ENCODE data around the gene RASSF4.

The RASSF4 gene

GRCh38 chr10:44963772-44964633, 4.4 kb downstream of the RASSF4 start:
- no peak for DNase-seq (ENCODE audit: low spot score)

DNA sequence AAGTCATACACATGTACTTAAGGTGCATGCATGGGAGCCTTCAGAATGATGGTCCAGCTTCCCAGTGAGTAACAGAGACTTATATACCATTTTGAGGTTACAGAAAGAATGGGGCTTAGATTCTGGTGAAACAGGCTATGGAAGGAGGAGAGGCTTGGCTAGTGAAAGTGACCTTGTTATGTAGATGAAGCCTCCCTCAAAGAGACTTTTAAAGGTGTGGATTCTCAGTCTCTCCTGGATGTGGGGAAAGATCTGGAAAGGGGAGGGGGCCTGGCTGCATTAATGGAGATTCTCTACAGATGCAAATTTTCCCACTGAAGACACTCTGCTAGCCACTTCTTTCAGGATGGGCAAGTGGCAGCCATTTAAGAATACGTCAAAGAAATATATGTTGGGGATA, 5.5 kb downstream of the RASSF4 start:
- no peak for DNase-seq (ENCODE audit: low spot score)

GRCh38 chr10:44965651-44966097, 6.1 kb downstream of the RASSF4 start:
- no peak for DNase-seq (ENCODE audit: low spot score)

DNA sequence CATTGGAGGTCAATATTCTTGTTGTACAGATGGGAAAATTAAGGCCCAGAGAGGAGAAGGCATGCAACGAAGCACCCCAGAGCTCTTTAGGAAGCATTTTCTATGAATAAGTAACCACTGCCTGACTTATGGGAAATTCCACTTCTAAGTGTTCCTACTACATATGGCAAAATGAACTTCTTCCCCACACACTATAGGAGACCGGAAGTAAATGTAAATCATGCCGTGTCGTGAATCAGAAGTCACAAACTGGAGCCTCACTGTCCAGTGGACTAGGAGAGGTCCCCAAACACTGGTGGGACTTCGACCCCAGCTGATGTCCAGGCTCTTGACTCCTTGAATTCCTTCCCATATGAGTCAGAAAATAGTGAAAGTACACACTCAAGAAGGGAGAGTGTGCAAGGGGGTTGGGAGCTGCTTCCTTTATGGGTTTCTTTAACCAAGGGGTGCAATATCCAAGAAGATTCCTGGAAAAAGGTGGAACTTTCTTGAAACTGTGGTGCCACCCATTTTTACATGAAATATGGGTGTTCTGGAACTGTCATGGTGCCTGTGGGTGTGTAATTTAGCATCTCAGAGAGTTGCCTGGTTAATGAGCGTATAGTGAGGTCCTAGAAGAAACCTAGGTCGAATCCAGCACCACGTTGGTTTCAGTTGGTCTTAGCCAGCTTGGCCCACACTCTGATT, 6.7 kb downstream of the RASSF4 start:
- DNase-seq (ENCODE audit: low spot score): no peak

- DNase-seq (ENCODE audit: low spot score): no peak
Observed at GRCh38 chr10:44966816-44967509, 7.4 kb downstream of the RASSF4 start.

- DNase-seq (ENCODE audit: low spot score): no peak
Observed at GRCh38 chr10:44967616-44968015, 8.0 kb downstream of the RASSF4 start.

DNA sequence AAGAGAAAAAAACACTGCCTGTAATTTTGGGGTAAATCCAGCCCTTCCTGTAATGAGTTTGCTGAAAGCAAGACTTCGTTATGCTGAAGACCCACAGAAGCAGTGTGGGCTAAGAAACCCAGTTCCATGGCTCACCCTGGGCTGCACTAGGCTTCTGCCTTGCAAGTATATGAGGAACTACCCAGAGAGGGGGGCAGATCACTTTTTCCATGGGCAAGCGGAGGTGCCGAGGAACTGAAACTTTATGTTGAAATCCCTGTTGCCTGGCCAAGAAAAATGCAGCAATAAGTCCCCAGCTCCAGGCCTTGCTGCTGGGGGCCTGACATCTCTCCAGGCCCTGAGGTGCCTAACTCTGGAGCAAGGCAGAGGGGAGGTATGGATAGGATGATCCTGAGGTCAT, 8.5 kb downstream of the RASSF4 start:
- DNase-seq (ENCODE audit: low spot score): no peak

DNA sequence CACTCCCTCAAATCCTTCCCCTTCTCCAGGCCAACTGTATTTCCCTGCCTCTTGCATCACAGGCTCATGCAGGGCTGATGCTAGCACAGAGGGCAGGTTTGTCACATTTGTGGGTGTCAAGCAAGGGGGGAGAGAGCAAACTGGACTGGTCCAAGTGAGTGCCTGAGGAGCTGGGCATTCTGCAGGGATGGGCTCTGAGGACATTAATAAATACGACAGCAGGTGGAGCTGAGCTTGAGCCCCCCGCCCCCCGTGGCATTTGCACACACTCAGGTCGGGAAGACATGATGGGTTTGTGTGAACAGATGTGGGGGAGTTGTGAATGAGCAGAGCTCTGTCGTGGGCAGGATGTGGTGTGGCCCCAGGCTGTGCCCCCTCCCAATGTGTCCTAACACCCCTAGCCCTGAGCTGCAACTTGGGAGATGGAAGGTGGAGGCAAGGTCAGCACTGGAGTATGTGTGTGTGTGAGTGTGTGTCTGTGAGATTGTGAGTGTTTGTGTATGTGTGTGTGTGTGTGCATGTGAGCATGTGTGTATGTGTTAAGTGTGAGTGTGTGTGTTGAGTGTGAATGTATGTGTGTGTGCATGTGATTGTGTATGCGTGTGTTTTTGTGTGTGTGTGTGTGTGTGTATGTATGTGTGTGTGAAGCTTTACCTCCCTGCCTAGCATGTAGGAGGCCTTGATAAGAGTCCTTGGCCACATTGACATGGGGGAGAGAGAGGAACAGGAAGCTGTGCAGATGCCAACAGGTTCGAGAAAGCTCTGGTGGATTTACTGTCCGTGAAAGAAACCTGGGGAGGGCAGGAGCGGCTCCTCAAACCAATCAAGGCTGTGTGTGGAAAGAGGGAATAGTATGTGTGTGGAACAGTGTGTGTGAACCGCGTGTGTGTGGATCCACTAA, 9.1 kb downstream of the RASSF4 start:
- no peak for DNase-seq (ENCODE audit: low spot score)

DNA sequence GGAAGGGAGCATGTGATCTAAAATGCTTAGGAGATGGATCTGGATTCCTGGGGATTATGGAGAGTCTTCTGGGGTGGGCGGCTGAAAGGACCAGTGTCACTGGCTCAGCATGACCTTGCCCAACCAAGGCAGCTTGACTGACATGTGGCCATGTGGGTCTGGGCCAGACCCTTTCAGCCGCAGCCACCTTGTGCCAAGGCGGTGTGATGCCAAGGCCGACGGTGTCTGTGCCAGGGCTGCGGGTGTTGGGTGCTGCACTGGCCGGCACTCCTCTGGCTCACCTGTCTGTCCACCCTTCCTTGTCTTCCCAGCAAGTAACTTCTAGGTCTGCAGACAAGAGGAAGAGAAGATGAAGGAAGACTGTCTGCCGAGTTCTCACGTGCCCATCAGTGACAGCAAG, 10.3 kb downstream of the RASSF4 start:
- DNase-seq (ENCODE audit: low spot score): no peak

DNA sequence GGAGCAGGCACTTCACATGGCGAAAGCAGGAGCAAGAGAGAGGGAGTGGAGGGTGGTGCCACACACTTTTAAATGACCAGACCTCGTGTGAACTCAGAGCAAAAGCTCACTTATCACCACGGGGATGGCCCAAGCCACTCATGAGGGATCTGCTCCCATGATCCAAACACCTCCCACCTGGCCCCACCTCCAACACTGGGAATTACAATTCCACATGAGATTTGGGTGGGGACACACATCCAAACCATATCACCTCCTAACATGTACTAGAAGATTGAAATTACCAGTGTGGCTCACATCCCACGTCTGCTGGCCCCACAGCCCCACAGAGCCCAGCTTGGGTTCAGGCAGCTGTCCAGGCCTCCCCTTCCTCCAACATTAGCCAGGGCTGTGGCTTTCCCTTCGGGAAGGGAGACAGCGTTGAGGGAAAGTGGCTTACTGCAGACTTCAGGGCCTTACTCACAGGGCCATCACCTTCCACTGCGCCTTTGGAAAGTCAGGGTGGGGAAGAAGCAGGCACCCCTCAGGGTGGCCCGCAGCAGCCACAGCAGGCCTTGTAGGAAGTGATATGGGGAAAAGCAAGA, 11.3 kb downstream of the RASSF4 start:
- DNase-seq (ENCODE audit: low spot score): no peak

GRCh38 chr10:44971434-44971833, 11.8 kb downstream of the RASSF4 start:
- DNase-seq (ENCODE audit: low spot score): no peak

DNA sequence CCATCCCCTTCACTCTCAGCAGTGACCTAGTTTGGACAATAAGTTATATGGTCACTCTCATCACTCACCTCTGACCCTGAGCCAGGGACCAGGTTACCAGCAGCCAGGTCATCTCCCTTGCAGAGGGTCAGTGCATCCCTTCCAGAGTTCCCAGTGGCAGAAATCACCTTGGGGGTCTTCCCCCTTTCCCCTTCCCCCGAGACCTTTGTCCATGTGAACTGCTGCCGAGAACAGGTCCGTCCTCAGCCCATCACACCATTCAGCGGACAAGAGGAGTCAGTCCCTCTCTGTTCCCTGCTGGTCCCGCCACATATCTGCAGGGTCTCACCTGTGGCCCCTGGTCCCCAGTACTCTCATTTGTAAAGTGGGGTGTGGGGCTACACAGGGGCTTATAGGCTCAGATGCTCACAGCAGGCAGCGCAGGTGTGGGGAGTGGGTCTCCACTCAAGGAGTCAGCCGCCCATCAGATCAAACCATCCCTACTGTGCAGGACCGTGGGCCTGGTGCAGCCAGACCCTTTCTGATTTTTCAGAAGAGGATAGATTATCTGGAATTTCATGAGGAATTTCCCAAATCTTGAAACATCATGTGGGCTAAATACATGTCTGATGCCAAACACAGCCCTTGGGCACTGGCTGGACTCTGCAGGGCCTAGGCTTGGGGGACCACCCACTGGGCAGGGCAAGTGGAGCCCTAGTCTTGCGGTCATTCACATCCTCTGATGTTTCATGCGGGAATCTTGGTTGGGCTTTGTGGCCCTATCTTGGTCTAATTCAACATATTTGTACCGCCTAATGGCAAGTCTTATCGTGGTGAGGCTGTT, 12.5 kb downstream of the RASSF4 start:
- no peak for DNase-seq (ENCODE audit: low spot score)

- DNase-seq (ENCODE audit: low spot score): no peak
Observed at GRCh38 chr10:44972874-44973306, 13.3 kb downstream of the RASSF4 start.

DNA sequence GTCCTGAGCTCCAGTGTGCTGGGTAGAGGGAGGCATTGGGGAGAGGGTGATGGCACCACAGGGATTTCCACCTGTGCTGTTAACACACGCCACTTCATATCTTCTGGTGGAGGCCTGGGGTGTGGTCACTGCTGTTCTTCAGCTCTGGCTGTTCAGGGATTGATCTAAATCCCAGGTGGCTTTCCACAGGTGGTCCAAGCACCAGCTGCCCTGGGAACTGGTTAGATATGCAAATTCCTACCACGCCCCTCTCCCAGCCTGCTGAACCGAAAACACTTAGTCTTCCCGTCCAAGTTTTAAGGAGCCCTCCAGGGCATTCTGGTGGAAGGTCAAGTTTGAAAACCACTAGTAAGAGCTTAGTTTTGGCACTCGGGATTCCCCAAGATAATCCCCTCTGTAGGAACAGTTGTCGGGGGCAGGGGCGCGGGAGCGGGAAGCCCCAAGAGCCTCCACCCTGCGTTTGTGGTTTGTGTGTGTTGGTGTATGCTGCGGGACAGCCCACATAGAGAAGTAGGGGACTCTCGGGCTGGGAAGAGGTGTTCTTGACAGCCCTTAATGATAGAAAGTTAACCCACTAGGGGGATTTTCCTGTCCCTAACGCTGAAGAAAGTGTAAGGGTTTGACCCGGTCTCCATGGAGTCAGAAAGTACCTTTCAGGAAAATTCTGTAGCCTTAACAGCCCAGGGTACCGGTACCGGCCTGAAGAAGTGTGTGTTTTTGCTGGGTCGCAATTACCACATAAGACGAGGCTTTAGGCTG, 13.9 kb downstream of the RASSF4 start:
- DNase-seq (ENCODE audit: low spot score): no peak

DNA sequence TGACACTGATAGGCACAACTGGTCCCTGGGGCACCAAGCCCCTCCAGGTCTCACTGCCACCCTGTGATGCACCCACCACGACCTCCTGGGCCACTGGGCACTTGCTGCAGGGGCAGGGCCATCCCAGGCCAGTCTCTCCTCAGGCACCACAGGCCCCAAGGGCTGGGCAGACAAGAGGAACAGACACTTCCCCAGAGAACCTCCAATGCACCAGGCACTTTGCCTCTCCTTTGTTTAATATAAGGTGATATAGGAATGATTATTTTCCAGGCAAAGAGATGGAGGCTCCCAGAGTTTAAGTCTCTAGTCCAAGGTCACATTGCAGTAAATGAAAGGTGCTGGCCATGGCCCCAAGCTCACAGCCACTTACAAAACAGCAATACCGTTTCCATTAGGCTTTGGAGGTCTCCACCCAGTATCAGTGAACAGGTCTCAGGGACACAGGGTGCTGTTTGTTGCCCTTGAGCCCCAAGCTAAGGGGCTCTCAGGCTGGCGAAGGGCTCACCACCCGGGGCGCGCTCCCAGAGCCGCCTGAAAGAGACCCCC, 14.6 kb downstream of the RASSF4 start:
- no peak for DNase-seq (ENCODE audit: low spot score)

- DNase-seq (ENCODE audit: low spot score): peak; percentile 71
Observed at GRCh38 chr10:44974628-44975430, 15.2 kb downstream of the RASSF4 start.

- DNase-seq (ENCODE audit: low spot score): no peak
Observed at GRCh38 chr10:44975431-44976331, 16.1 kb downstream of the RASSF4 start.

All from kidney capillary endothelial cell (primary cell).